Measurements from ENCODE around the gene C16orf74.

C16orf74 gene

GRCh38 chr16:85688586-85689284, 62.2 kb downstream of the C16orf74 start, which contains the start of gene GINS2:
TSS of gene GINS2 (minus strand) at chr16:85688954. CDS start at chr16:85688898, 56 bp downstream.
- no peak within 1 kb of the TSS for H3K27ac ChIP-seq (ENCODE audit: poor library complexity, severe bottlenecking)
- H3K27me3 ChIP-seq (ENCODE audit: insufficient read depth, poor library complexity, severe bottlenecking) = peaks cover 6% of the 10 kb centered on the region
- peaks cover 3% of the 10 kb centered on the region for H3K4me1 ChIP-seq (ENCODE audit: insufficient read depth, poor library complexity, severe bottlenecking)
- H3K36me3 ChIP-seq (ENCODE audit: low read depth) = peaks cover 27% of the 10 kb centered on the region
- ATAC-seq (ENCODE audit: low read depth) = peak; percentile 95
- no peak for TF ChIP-seq CTCF (IDR thresholded peaks at IDR 0.05; ENCODE audit: poor library complexity, severe bottlenecking)
- peak within 1 kb of the TSS; percentile 80 for H3K4me3 ChIP-seq (ENCODE audit: severe bottlenecking)
- H3K9me3 ChIP-seq (ENCODE audit: severe bottlenecking) = no peaks in the 10 kb centered on the region
- peak; percentile 94 for DNase-seq (ENCODE audit: low spot score)

- H3K9me3 ChIP-seq (ENCODE audit: severe bottlenecking) = no peaks in the 10 kb centered on the region
- H3K4me1 ChIP-seq (ENCODE audit: insufficient read depth, poor library complexity, severe bottlenecking) = peaks cover 3% of the 10 kb centered on the region
- no peak overlapping the region for H3K27ac ChIP-seq (ENCODE audit: poor library complexity, severe bottlenecking)
- ATAC-seq (ENCODE audit: low read depth) (no peak), DNase-seq (ENCODE audit: low spot score) (no peak)
- peaks cover 6% of the 10 kb centered on the region for H3K27me3 ChIP-seq (ENCODE audit: insufficient read depth, poor library complexity, severe bottlenecking)
- no peak for TF ChIP-seq CTCF (IDR thresholded peaks at IDR 0.05; ENCODE audit: poor library complexity, severe bottlenecking)
- peak overlapping the region; percentile 80 for H3K4me3 ChIP-seq (ENCODE audit: severe bottlenecking)
- peaks cover 31% of the 10 kb centered on the region for H3K36me3 ChIP-seq (ENCODE audit: low read depth)
Measured at GRCh38 chr16:85687651-85688471, 63.0 kb downstream of the C16orf74 start.

GRCh38 chr16:85686912-85687591, 63.8 kb downstream of the C16orf74 start:
- Histone ChIP-seq H3K9me3 (ENCODE audit: severe bottlenecking) (no peaks in the 10 kb centered on the region), H3K27ac (ENCODE audit: poor library complexity, severe bottlenecking) (no peak overlapping the region), H3K27me3 (ENCODE audit: insufficient read depth, poor library complexity, severe bottlenecking) (peaks cover 6% of the 10 kb centered on the region), H3K4me3 (ENCODE audit: severe bottlenecking) (no peak overlapping the region), H3K36me3 (ENCODE audit: low read depth) (peaks cover 31% of the 10 kb centered on the region), H3K4me1 (ENCODE audit: insufficient read depth, poor library complexity, severe bottlenecking) (peaks cover 3% of the 10 kb centered on the region)
- no peak for ATAC-seq (ENCODE audit: low read depth)
- no peak for TF ChIP-seq CTCF (IDR thresholded peaks at IDR 0.05; ENCODE audit: poor library complexity, severe bottlenecking)
- no peak for DNase-seq (ENCODE audit: low spot score)

- no peak for ATAC-seq (ENCODE audit: low read depth)
- H3K27me3 ChIP-seq (ENCODE audit: insufficient read depth, poor library complexity, severe bottlenecking) = peaks cover 3% of the 10 kb centered on the region
- peaks cover 3% of the 10 kb centered on the region for H3K4me1 ChIP-seq (ENCODE audit: insufficient read depth, poor library complexity, severe bottlenecking)
- no peak for TF ChIP-seq CTCF (IDR thresholded peaks at IDR 0.05; ENCODE audit: poor library complexity, severe bottlenecking)
- DNase-seq (ENCODE audit: low spot score) = no peak
- no peak overlapping the region for H3K4me3 ChIP-seq (ENCODE audit: severe bottlenecking)
- H3K27ac ChIP-seq (ENCODE audit: poor library complexity, severe bottlenecking) = no peak overlapping the region
- H3K9me3 ChIP-seq (ENCODE audit: severe bottlenecking) = no peaks in the 10 kb centered on the region
- peaks cover 47% of the 10 kb centered on the region for H3K36me3 ChIP-seq (ENCODE audit: low read depth)
Measured at GRCh38 chr16:85685251-85685650, 65.6 kb downstream of the C16orf74 start.

Measured in RWPE2 (cell line).